Activated CD8-positive, alpha-beta memory T cell treated with anti-CD3 and anti-CD28 coated beads for 24 hours (primary cell): ENCODE data around the gene UGGT2.
"Not testable (repeated sequence)": the region's sequence is repeated elsewhere in the genome, so short reads cannot be mapped to it uniquely, and the experiment has no call there.

Experiments
- DNase-seq: peaks from one replicate; pipeline ENCODE4 v3.0.0-alpha.2; 2020

The UGGT2 gene

GRCh38 chr13:96051491-96051890, 1.7 kb downstream of the UGGT2 start:
- DNase-seq: not testable (repeated sequence)

- DNase-seq: not testable (repeated sequence)
These were observed 2.2 kb downstream of the UGGT2 start for GRCh38 chr13:96050955-96051354.

DNA sequence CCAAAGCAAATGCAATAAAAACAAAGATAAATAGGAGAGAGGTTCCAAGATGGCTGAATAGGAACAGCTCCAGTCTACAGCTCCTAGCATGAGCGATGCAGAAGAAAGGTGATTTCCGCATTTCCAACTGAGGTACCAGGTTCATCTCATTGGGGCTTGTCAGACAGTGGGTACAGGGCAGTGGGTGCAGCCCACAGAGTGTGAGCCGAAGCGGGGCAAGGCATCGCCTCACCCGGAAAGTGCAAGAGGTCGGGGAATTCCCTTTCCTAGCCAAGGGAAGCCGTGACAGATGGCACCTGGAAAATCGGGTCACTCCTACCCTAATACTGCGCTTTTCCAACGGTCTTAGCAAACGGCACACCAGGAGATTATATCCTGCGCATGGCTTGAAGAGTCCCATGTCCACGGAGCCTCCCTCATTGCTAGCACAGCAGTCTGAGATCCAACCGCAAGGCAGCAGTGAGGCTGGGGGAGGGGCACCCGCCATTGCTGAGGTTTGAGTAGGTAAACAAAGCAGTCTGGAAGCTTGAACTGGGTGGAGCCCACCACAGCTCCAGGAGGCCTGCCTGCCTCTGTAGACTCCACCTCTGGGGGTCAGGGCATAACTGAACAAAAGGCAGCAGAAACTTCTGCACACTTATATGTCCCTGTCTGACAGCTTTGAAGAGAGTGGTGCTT, 6.6 kb downstream of the UGGT2 start:
- DNase-seq: not testable (repeated sequence)

DNA sequence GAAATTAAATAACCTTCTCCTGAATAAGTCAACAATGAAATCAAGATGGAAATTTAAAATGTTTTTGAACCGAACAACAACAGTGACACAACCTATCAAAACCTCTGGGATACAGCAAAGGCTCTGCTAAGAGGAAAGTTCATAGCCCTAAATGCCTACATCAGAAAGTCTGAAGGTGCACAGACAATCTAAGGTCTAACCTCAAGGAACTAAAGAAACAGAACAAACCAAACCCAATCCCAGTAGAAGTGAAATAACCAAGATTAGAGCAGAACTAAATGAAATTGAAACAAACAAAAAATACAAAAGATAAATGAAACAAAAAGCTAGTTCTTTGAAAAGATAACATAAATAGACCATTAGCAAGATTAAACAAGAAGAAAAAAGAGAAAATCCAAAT, 9.0 kb downstream of the UGGT2 start:
- no peak for DNase-seq

GRCh38 chr13:96041326-96042110, 11.7 kb downstream of the UGGT2 start:
- DNase-seq: no peak

GRCh38 chr13:96036515-96036914, 16.7 kb downstream of the UGGT2 start:
- DNase-seq: no peak

- DNase-seq: no peak
These were observed 18.5 kb downstream of the UGGT2 start for GRCh38 chr13:96034662-96035061.

- DNase-seq: no peak
These were observed 19.8 kb downstream of the UGGT2 start for GRCh38 chr13:96033220-96034015.

DNA sequence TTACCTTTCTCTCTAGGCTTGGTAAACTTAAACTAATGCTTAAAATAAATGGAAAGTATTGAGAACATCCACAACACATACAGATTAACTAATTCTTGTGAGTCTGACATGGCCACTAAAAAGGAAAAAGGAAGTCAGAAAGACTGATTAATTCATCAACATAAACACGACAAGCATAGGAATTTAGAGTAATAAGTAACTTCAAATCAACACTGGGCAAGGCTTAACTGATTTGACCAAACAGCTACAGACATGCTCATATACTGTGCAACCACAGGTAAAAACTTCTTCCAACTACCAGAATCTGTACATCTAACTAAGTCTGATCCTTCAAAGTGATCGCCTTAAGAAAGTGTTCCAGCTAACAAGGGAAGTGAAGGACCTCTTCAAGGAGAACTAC, 20.5 kb downstream of the UGGT2 start:
- no peak for DNase-seq

GRCh38 chr13:96029002-96029401, 24.2 kb downstream of the UGGT2 start:
- DNase-seq: no peak

DNA sequence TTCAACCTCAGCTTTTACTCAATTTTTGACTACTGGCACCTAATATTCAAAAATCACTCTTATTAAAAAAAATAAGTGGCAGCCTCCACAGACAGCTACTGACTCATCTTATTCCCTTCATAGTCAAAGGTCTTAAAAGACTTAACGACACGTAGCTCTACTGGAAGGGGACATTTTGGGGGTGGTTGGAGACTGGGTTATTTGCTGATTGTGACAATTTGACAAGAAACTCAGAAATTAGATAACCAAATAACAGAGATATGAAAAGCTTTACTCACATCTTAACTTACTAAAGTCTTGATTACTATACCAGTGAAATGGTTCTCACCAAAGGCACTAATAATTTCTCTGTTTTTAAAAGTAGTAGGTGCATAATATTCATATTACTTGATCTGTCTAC, 25.7 kb downstream of the UGGT2 start:
- no peak for DNase-seq

DNA sequence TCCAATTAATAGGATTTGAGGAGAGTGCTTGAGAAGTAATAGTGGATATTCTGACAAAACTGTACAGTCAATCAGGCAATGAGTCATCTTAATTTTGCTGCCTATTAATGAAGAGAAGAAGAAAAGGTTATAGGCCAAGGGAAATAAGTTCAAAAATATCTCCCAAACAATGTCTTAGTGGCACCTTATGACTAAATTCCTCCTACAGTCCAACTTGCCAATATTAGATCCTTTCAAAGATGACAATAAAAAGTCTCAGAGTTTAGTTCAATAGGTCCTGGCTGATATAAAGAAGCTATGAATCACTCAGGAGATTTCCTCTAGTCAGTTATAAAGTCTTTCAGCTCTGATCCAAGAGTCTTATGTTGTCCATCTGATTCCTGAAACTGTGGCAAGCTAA, 27.9 kb downstream of the UGGT2 start:
- DNase-seq: no peak

GRCh38 chr13:96020931-96021330, 32.3 kb downstream of the UGGT2 start:
- DNase-seq: no peak

GRCh38 chr13:96020155-96020575, 33.0 kb downstream of the UGGT2 start:
- DNase-seq: no peak

GRCh38 chr13:96018135-96018534, 35.1 kb downstream of the UGGT2 start:
- no peak for DNase-seq

GRCh38 chr13:96011291-96011872, 41.8 kb downstream of the UGGT2 start:
- no peak for DNase-seq

DNA sequence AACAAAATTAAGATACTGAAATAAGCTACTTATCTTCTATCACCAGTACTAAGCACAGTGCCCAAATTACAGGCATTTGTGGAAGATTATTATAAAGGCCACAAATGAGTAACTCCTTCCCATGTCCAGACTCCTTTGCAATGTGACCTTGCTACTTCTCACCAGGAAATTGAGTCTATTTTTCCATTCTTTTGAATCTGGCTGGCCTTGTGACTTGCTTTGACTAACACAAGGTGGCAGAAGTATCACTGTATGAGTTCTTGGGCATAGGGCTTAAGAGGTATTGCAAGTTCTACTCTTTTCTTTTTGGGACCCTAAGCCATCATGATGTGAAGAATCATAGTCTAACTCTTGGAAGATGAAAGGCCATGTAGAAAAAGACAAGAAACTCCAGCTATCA, 49.9 kb downstream of the UGGT2 start:
- DNase-seq: no peak

GRCh38 chr13:96002322-96003131, 50.7 kb downstream of the UGGT2 start:
- DNase-seq: no peak

GRCh38 chr13:96000069-96000468, 53.1 kb downstream of the UGGT2 start:
- no peak for DNase-seq

DNA sequence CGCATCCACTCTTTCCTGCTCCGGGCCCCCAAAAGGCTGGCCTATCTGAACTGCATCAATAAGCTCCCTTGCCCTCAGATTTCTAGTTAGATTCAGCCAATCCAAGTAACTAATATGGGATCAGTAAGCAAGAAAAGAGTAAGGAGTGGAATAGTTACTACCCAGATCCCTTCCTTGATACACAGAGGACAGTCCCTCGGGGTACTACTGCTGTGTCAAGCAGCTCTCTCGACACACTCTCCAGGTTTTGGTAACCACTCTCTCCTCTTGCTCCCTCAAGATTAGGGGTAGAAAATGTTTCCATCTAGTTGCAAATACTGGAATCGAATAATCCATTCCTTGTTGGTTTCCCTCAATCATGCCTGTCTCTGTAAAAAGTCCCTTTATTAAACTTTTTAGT, 65.4 kb downstream of the UGGT2 start:
- no peak for DNase-seq

- no peak for DNase-seq
These were observed 71.1 kb downstream of the UGGT2 start for GRCh38 chr13:95982144-95982543.

- not testable (repeated sequence) for DNase-seq
These were observed 80.5 kb downstream of the UGGT2 start for GRCh38 chr13:95972651-95973050.
